H1 (cell line): ENCODE data around the gene COX10. TPM values are rescaled to one million over a fixed set of nuclear protein-coding genes. Genes with fewer than 3 reads are reported as not detected.

Experiments
- CTCF ChIA-PET: fragments of 300-600 bp; sonication (Branson Sonifier 250); formaldehyde crosslinking; loops from one replicate; lab custom pipeline; 2021; ENCODE audit not compliant: partially characterized antibody; lab: Charles Lee
- POLR2A ChIA-PET: fragments of 300-600 bp; sonication (Branson Sonifier 250); formaldehyde crosslinking; loops from one replicate; lab custom pipeline; 2021; ENCODE audit warnings: inconsistent platforms; ENCODE audit not compliant: partially characterized antibody; lab: Charles Lee
- DNase-seq, 2 experiments: peaks; one replicate each; pipeline versions ENCODE4 v3.0.0 to v3.0.0-alpha.2; 2010 to 2022; ENCODE audit warnings: low spot score in 2 of 2, low read depth in 1 of 2, mixed read lengths in 1 of 2
- FAIRE-seq: peaks from 2 replicates; lab custom pipeline; 2011; peaks lifted over from hg19 to GRCh38; lab: Jason Lieb, UNC
- H2AFZ ChIP-seq: 2 replicates; pipeline ENCODE4 v1.8.1; 2012; ENCODE audit warnings: low read length, inconsistent platforms
- H2AK5ac ChIP-seq: 2 replicates; pipeline ENCODE4 v1.6.1; 2013; ENCODE audit warnings: low read depth, low read length
- H2BK120ac ChIP-seq: replicated peaks from 2 replicates; pipeline ENCODE3; 2013; ENCODE audit warnings: low read depth, low read length, inconsistent platforms
- H2BK12ac ChIP-seq: 2 replicates; pipeline ENCODE4 v1.6.1; 2013; ENCODE audit warnings: low read depth, low read length
- H2BK15ac ChIP-seq: 2 replicates; pipeline ENCODE4 v1.6.1; 2013; ENCODE audit warnings: low read length
- H2BK20ac ChIP-seq: 2 replicates; pipeline ENCODE4 v1.6.1; 2013; ENCODE audit warnings: low read length
- H2BK5ac ChIP-seq: 2 replicates; pipeline ENCODE4 v1.6.1; 2013; ENCODE audit warnings: low read depth, low read length
- H3K14ac ChIP-seq: 2 replicates; pipeline ENCODE4 v1.6.1; 2013; ENCODE audit warnings: inconsistent platforms; ENCODE audit not compliant: insufficient read length
- H3K18ac ChIP-seq: 2 replicates; pipeline ENCODE4 v1.6.1; 2013; ENCODE audit warnings: low read length; ENCODE audit errors: extremely low read depth
- H3K23ac ChIP-seq: 2 replicates; pipeline ENCODE4 v1.6.1; 2013; ENCODE audit warnings: inconsistent platforms; ENCODE audit not compliant: insufficient read length
- H3K23me2 ChIP-seq: 2 replicates; pipeline ENCODE4 v1.6.1; 2013; ENCODE audit warnings: low read depth, low read length
- H3K27ac ChIP-seq: 2 replicates; pipeline ENCODE4 v1.6.1; 2011; ENCODE audit warnings: low read depth, low read length, inconsistent platforms
- H3K27me3 ChIP-seq, 4 experiments: replicated peaks in 1 of 4; 1 replicate in 1 of 4; 2 replicates in 3 of 4; pipeline versions ENCODE4 v1.6.1 to v1.8.1; 2011 to 2013; ENCODE audit warnings: low read length in 3 of 4, mild to moderate bottlenecking in 3 of 4, inconsistent platforms in 2 of 4, mixed read lengths in 2 of 4, moderate library complexity in 1 of 4; ENCODE audit not compliant: control insufficient read depth in 3 of 4, insufficient read depth in 3 of 4; ENCODE audit errors: extremely low read depth in 1 of 4
- H3K36me3 ChIP-seq, 4 experiments: 2 replicates each; pipeline versions ENCODE4 v1.6.1 to v1.8.1; 2011 to 2013; ENCODE audit warnings: mild to moderate bottlenecking in 4 of 4, low read length in 3 of 4, moderate library complexity in 2 of 4, control low read depth in 1 of 4, inconsistent platforms in 1 of 4; ENCODE audit not compliant: insufficient read depth in 4 of 4, control insufficient read depth in 2 of 4
- H3K4ac ChIP-seq: replicated peaks from 2 replicates; pipeline ENCODE3; 2013; ENCODE audit warnings: low read length, low read depth, mixed read lengths, inconsistent platforms; ENCODE audit not compliant: insufficient read length
- H3K4me1 ChIP-seq, 4 experiments: replicated peaks in 1 of 4; 1 replicate in 1 of 4; 2 replicates in 3 of 4; pipeline versions ENCODE4 v1.6.1 to v1.8.1; 2011 to 2013; ENCODE audit warnings: low read length in 3 of 4, inconsistent platforms in 2 of 4, mixed read lengths in 1 of 4; ENCODE audit not compliant: insufficient read depth in 4 of 4, control insufficient read depth in 3 of 4
- H3K4me2 ChIP-seq, 2 experiments: 2 replicates each; pipeline versions ENCODE4 v1.6.1 to v1.8.1; 2011 to 2013; ENCODE audit warnings: low read depth in 2 of 2, low read length in 2 of 2, control low read depth in 1 of 2, inconsistent platforms in 1 of 2, mild to moderate bottlenecking in 1 of 2; ENCODE audit not compliant: insufficient read depth in 1 of 2
- H3K4me3 ChIP-seq, 4 experiments: fragments of 200-600, 300-600 bp in 1 of 4; sonication (generic), shearing (Covaris generic), sonication (Bioruptor Twin) in 1 of 4; 2 replicates each; pipeline versions ENCODE4 v1.5.1 to v1.8.1; 2011 to 2016; ENCODE audit warnings: low read length in 4 of 4, low read depth in 3 of 4, control low read depth in 2 of 4, inconsistent platforms in 2 of 4, mild to moderate bottlenecking in 2 of 4, mixed read lengths in 1 of 4, moderate library complexity in 1 of 4; ENCODE audit not compliant: insufficient read depth in 2 of 4; ENCODE audit errors: extremely low read depth in 1 of 4
- H3K56ac ChIP-seq: replicated peaks from 2 replicates; pipeline ENCODE3; 2013; ENCODE audit warnings: low read depth, mild to moderate bottlenecking, mixed read lengths, low read length, inconsistent platforms; ENCODE audit not compliant: insufficient read length
- H3K79me1 ChIP-seq: 2 replicates; pipeline ENCODE4 v1.6.1; 2013; ENCODE audit warnings: low read depth, low read length, control low read depth
- H3K79me2 ChIP-seq, 2 experiments: 2 replicates each; pipeline versions ENCODE4 v1.6.1 to v1.8.1; 2012 to 2013; ENCODE audit warnings: low read length in 2 of 2, mild to moderate bottlenecking in 2 of 2, inconsistent platforms in 1 of 2; ENCODE audit not compliant: insufficient read depth in 2 of 2, control insufficient read depth in 1 of 2
- H3K9ac ChIP-seq, 4 experiments: replicated peaks in 1 of 4; 1 replicate in 1 of 4; 2 replicates in 3 of 4; pipeline versions ENCODE4 v1.6.1 to v1.8.1; 2011 to 2013; ENCODE audit warnings: low read depth in 3 of 4, low read length in 3 of 4, control low read depth in 2 of 4, mild to moderate bottlenecking in 2 of 4, moderate library complexity in 2 of 4, inconsistent platforms in 1 of 4; ENCODE audit errors: extremely low read depth in 1 of 4
- H3K9me3 ChIP-seq, 2 experiments: 2 replicates each; pipeline versions ENCODE4 v1.6.1 to v1.8.1; 2012 to 2013; ENCODE audit warnings: mild to moderate bottlenecking in 2 of 2, moderate library complexity in 2 of 2, control low read depth in 1 of 2, inconsistent platforms in 1 of 2, low read depth in 1 of 2, low read length in 1 of 2, mixed read lengths in 1 of 2; ENCODE audit not compliant: insufficient read depth in 2 of 2
- H4K20me1 ChIP-seq, 2 experiments: replicated peaks in 1 of 2; 2 replicates each; pipeline versions ENCODE3 to v1.8.1; 2011 to 2013; ENCODE audit warnings: inconsistent platforms in 2 of 2, low read length in 2 of 2, mild to moderate bottlenecking in 1 of 2; ENCODE audit not compliant: insufficient read depth in 2 of 2, control insufficient read depth in 1 of 2
- H4K5ac ChIP-seq: 2 replicates; pipeline ENCODE4 v1.6.1; 2013; ENCODE audit warnings: low read length, low read depth, mixed read lengths, inconsistent platforms; ENCODE audit not compliant: insufficient read length
- H4K8ac ChIP-seq: 2 replicates; pipeline ENCODE4 v1.8.0; 2013; ENCODE audit warnings: mild to moderate bottlenecking, moderate library complexity, low read length, inconsistent platforms; ENCODE audit not compliant: insufficient read depth; ENCODE audit errors: extremely low read depth
- H4K91ac ChIP-seq: replicated peaks from 2 replicates; pipeline ENCODE3; 2013; ENCODE audit warnings: low read length, mixed read lengths, inconsistent platforms; ENCODE audit not compliant: insufficient read length
- TAF7 ChIP-seq: optimal IDR thresholded peaks from 2 replicates; pipeline ENCODE3; 2011; ENCODE audit warnings: low read depth, mild to moderate bottlenecking, inconsistent platforms, low read length, moderate library complexity, borderline replicate concordance
- WGBS, 2 experiments: shearing (Covaris generic) in 1 of 2; methylation state at CpG; one replicate each; pipeline versions ENCODE4 v1.1.6 to v1.1.7; 2013 to 2015; ENCODE audit warnings: low lambda C conversion rate in 2 of 2, mixed read lengths in 2 of 2, inconsistent platforms in 1 of 2, low coverage in 1 of 2, missing lambda C conversion rate in 1 of 2; ENCODE audit not compliant: insufficient replicate concordance in 2 of 2, insufficient coverage in 1 of 2, insufficient read length in 1 of 2; ENCODE audit errors: extremely low coverage in 1 of 2, missing lambda C conversion rate in 1 of 2; 5-methylcytosine and 5-hydroxymethylcytosine counted together
- polyA plus RNA-seq, 7 experiments: library from polyadenylated mRNA; depleted of rRNA in 3 of 7; stranded (reverse) in 5 of 7; unstranded in 2 of 7; fragments of >200 nt in 5 of 7; fragments of 200-250 nt in 2 of 7; gene quantifications; 1 replicate in 5 of 7; 2 replicates in 1 of 7; 4 replicates in 1 of 7; pipeline versions ENCODE4 v1.2.1 to v1.2.3, GENCODE V29; 2011 to 2013; ENCODE audit warnings: missing spikeins in 2 of 7, mixed read lengths in 2 of 7
- total RNA-seq: library from RNA; stranded (reverse); fragmentation: NEBNext Ultra II Directional; extraction: Animal tissue kit (Norgen Biotek cat#: 25700); gene quantifications from 2 replicates; pipeline ENCODE4 v1.2.1, GENCODE V29; 2021
- TF ChIP-seq, protein P1 (sequence below), 3 experiments: IDR thresholded peaks; 1 replicate in 2 of 3; 2 replicates in 1 of 3; pipeline versions ENCODE4 v1.5.1 to v1.6.1; 2011; ENCODE audit warnings: low read length in 3 of 3, mild to moderate bottlenecking in 3 of 3, inconsistent platforms in 2 of 3, low read depth in 1 of 3, moderate library complexity in 1 of 3; ENCODE audit not compliant: insufficient read depth in 1 of 3; ENCODE audit errors: control extremely low read depth in 1 of 3

Gene COX10
- total and polyA plus RNA-seq, 2 of the 8 experiments (the other 6 are each of a cell fraction or from before 2014, with no cell fraction given): 18.0 to 23.0 TPM

- Histone ChIP-seq H3K14ac (no peak overlapping the region), H3K4me1 (no peaks in the 10 kb centered on the region; a peak in 1 of 7 replicates), H3K27ac (no peak overlapping the region), H3K9me3 (no peaks in the 10 kb centered on the region), H2BK20ac (no peak overlapping the region; the same call in 1 of the 2 replicates), H4K91ac (no peak overlapping the region), H2BK12ac (no peak overlapping the region)
- WGBS, 2 experiments: 87% methylated on average over 4 of the region's 4 CpGs; no CpG with 5 or more reads in 1 of the 2 experiments
- TF ChIP-seq, protein P1, sequence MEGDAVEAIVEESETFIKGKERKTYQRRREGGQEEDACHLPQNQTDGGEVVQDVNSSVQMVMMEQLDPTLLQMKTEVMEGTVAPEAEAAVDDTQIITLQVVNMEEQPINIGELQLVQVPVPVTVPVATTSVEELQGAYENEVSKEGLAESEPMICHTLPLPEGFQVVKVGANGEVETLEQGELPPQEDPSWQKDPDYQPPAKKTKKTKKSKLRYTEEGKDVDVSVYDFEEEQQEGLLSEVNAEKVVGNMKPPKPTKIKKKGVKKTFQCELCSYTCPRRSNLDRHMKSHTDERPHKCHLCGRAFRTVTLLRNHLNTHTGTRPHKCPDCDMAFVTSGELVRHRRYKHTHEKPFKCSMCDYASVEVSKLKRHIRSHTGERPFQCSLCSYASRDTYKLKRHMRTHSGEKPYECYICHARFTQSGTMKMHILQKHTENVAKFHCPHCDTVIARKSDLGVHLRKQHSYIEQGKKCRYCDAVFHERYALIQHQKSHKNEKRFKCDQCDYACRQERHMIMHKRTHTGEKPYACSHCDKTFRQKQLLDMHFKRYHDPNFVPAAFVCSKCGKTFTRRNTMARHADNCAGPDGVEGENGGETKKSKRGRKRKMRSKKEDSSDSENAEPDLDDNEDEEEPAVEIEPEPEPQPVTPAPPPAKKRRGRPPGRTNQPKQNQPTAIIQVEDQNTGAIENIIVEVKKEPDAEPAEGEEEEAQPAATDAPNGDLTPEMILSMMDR (IDR thresholded peaks at IDR 0.05; ENCODE audit: control extremely low read depth in 1 of 3, insufficient read depth in 1 of 3, low read depth in 1 of 3, low read length in 3 of 3): peak in 1 of 3 experiments; percentile 43; a peak in 1 of 4 replicates
- TF ChIP-seq TAF7: no peak
- TF ChIP-seq, all 59 proteins: peak for 1
- Histone ChIP-seq H2BK5ac (peak overlapping the region; percentile 13; the same call in 1 of the 2 replicates), H4K20me1 (no peaks in the 10 kb centered on the region), H3K36me3 (no peaks in the 10 kb centered on the region; a peak in 1 of 8 replicates), H2AFZ (no peak overlapping the region), H3K27me3 (no peaks in the 10 kb centered on the region), H2BK15ac (no peak overlapping the region), H3K9ac (no peak overlapping the region), H3K18ac (no peak overlapping the region), H4K5ac (no peak overlapping the region), H3K79me1 (no peaks in the 10 kb centered on the region), H3K4me3 (no peak overlapping the region), H3K23ac (no peak overlapping the region), H3K4me2 (no peak overlapping the region), H3K4ac (no peak overlapping the region), H4K8ac (no peak overlapping the region), H2BK120ac (no peak overlapping the region), H3K23me2 (peaks cover 2% of the 10 kb centered on the region; the same call in 1 of the 2 replicates), H3K79me2 (no peaks in the 10 kb centered on the region), H2AK5ac (no peak overlapping the region), H3K56ac (no peak overlapping the region)
- CTCF ChIA-PET: interaction anchor here (0.9 to 1.9 kb wide), 6 partner anchors 9 to 894 kb away, joined by 3 to 4 read pairs (median 4); no protein-coding TSS in a partner anchor
- no peak for FAIRE-seq
- POLR2A ChIA-PET: no interaction called here
- no peak for DNase-seq
Measured at GRCh38 chr17:14196377-14196997, 127.2 kb downstream of the COX10 start.
